GM12878 (cell line): ENCODE data around the gene MTO1. TPM values are rescaled to one million over a fixed set of nuclear protein-coding genes. Genes with fewer than 3 reads are reported as not detected.

ENCODE experiments used
- ATF3 ChIP-seq: IDR thresholded peaks from 2 replicates; pipeline ENCODE4 v1.6.1; 2011; ENCODE audit warnings: low read depth, mild to moderate bottlenecking, low read length, moderate library complexity, borderline replicate concordance; ENCODE audit errors: extremely low read depth
- E2F4 ChIP-seq: IDR thresholded peaks from 2 replicates; pipeline ENCODE4 v1.6.1; 2012; ENCODE audit warnings: low read depth, low read length, improper control_type of control experiment
- EGR1 ChIP-seq, 2 experiments: IDR thresholded peaks; 1 replicate in 1 of 2; 2 replicates in 1 of 2; pipeline ENCODE4 v1.6.1; 2011 to 2012; ENCODE audit warnings: low read depth in 2 of 2, low read length in 2 of 2, borderline replicate concordance in 1 of 2, mild to moderate bottlenecking in 1 of 2, moderate library complexity in 1 of 2
- GABPA ChIP-seq: IDR thresholded peaks from 2 replicates; pipeline ENCODE4 v1.6.1; 2014; ENCODE audit warnings: antibody characterized with exemption, low read depth, mild to moderate bottlenecking, inconsistent platforms
- HDGF ChIP-seq: fragments of 450-650 bp; IDR thresholded peaks from 2 replicates; pipeline ENCODE4 v1.6.1; 2016; ENCODE audit warnings: antibody characterized with exemption
- HSF1 ChIP-seq: fragments of 150-350 bp; IDR thresholded peaks from 2 replicates; pipeline ENCODE4 v1.6.1; 2014; ENCODE audit warnings: mild to moderate bottlenecking, low read depth, low read length
- PAX5 ChIP-seq: IDR thresholded peaks from 2 replicates; pipeline ENCODE4 v1.6.1; 2011; ENCODE audit warnings: low read depth, low read length, borderline replicate concordance
- PAX8 ChIP-seq: fragments of 450-650 bp; IDR thresholded peaks from 2 replicates; pipeline ENCODE4 v1.6.1; 2017; ENCODE audit warnings: mild to moderate bottlenecking, moderate library complexity
- RELB ChIP-seq: fragments of 450-650 bp; IDR thresholded peaks from 2 replicates; pipeline ENCODE4 v1.6.1; 2017; ENCODE audit warnings: low read depth, mild to moderate bottlenecking, moderate library complexity
- SUZ12 ChIP-seq: fragments of 200-600 bp; sonication (generic); IDR thresholded peaks from one replicate; pipeline ENCODE4 v1.6.1; 2018; ENCODE audit warnings: antibody characterized with exemption, mild to moderate bottlenecking; ENCODE audit not compliant: unreplicated experiment
- ZBED1 ChIP-seq: IDR thresholded peaks from 2 replicates; pipeline ENCODE4 v1.6.1; 2016; ENCODE audit warnings: borderline replicate concordance
- ZBTB11 ChIP-seq: fragments of 450-650 bp; formaldehyde crosslinking; IDR thresholded peaks from 2 replicates; pipeline ENCODE4 v1.5.0; 2022; ENCODE audit warnings: mild to moderate bottlenecking, missing genetic modification characterization
- ZBTB33 ChIP-seq: fragments of 450-650 bp; IDR thresholded peaks from 2 replicates; pipeline ENCODE4 v1.6.1; 2017; ENCODE audit warnings: mild to moderate bottlenecking
- polyA plus RNA-seq, 11 experiments: library from polyadenylated mRNA; depleted of rRNA in 4 of 11; unstranded in 6 of 11; stranded (reverse) in 5 of 11; fragments of >200 nt; fragmentation: Nextera tagmentation in 4 of 11; fragmentation: Illumina TruSeq in 1 of 11; extraction: Ambion mirVana in 4 of 11; extraction: Trizol in 1 of 11; gene quantifications; 1 replicate in 1 of 11; 2 replicates in 10 of 11; pipeline versions ENCODE4 v1.2.1 to v1.2.3, GENCODE V29; 2011 to 2016; ENCODE audit warnings: inconsistent platforms in 2 of 11, missing spikeins in 2 of 11, low read depth in 1 of 11
- total RNA-seq, 4 experiments: library from RNA; depleted of rRNA in 3 of 4; stranded (reverse); fragments of >200 nt in 3 of 4; fragmentation: Illumina TruSeq in 1 of 4; extraction: Trizol in 1 of 4; gene quantifications; 2 replicates each; pipeline versions ENCODE4 v1.2.1 to v1.2.3, GENCODE V29; 2013 to 2021
- TF ChIP-seq, protein P1 (sequence below): IDR thresholded peaks from 2 replicates; pipeline ENCODE4 v1.6.1; 2012; ENCODE audit warnings: mild to moderate bottlenecking, low read depth, low read length

MTO1 gene
- total and polyA plus RNA-seq, 10 of the 15 experiments (the other 5 are each of a cell fraction or from before 2014, with no cell fraction given): 24.8 to 53.6 (median 33.1) TPM

GRCh38 chr6:73520688-73521350 lies 59.3 kb downstream of the MTO1 start, which contains the start of gene EEF1A1 (continued):
- TF ChIP-seq HSF1 (peak; percentile 42; the same call in 1 of the 2 replicates), E2F4 (no peak; the same call in 1 of the 2 replicates), SUZ12 (no peak), HDGF (no peak), ZBTB33 (0 out of 2 replicates have a peak, but pooled peaks have one; percentile 44), ATF3 (no peak), EGR1 (IDR thresholded peaks at IDR 0.05; ENCODE audit: borderline replicate concordance in 1 of 2, low read depth in 2 of 2, low read length in 2 of 2) (peak; percentile 30 to 98), PAX8 (no peak), ZBED1 (peak; percentile 99), PAX5 (peak; percentile 68; the same call in 1 of the 2 replicates), GABPA (no peak), ZBTB11 (no peak), RELB (peak; percentile 82)
- TF ChIP-seq, protein P1, sequence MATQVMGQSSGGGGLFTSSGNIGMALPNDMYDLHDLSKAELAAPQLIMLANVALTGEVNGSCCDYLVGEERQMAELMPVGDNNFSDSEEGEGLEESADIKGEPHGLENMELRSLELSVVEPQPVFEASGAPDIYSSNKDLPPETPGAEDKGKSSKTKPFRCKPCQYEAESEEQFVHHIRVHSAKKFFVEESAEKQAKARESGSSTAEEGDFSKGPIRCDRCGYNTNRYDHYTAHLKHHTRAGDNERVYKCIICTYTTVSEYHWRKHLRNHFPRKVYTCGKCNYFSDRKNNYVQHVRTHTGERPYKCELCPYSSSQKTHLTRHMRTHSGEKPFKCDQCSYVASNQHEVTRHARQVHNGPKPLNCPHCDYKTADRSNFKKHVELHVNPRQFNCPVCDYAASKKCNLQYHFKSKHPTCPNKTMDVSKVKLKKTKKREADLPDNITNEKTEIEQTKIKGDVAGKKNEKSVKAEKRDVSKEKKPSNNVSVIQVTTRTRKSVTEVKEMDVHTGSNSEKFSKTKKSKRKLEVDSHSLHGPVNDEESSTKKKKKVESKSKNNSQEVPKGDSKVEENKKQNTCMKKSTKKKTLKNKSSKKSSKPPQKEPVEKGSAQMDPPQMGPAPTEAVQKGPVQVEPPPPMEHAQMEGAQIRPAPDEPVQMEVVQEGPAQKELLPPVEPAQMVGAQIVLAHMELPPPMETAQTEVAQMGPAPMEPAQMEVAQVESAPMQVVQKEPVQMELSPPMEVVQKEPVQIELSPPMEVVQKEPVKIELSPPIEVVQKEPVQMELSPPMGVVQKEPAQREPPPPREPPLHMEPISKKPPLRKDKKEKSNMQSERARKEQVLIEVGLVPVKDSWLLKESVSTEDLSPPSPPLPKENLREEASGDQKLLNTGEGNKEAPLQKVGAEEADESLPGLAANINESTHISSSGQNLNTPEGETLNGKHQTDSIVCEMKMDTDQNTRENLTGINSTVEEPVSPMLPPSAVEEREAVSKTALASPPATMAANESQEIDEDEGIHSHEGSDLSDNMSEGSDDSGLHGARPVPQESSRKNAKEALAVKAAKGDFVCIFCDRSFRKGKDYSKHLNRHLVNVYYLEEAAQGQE: peak; percentile 56; the same call in 1 of the 2 replicates
